C4-2B (cell line): ENCODE measurements around the gene CDH11.

ENCODE experiments used
- H3K27ac ChIP-seq: fragments of 450-650 bp; 2 replicates; pipeline ENCODE4 v1.5.1; 2017
- ZFX ChIP-seq: fragments of 450-650 bp; IDR thresholded peaks from 2 replicates; pipeline ENCODE4 v1.6.1; 2017
- TF ChIP-seq, protein P1 (sequence below): fragments of 450-650 bp; conservative IDR thresholded peaks from 2 replicates; pipeline ENCODE4 v1.5.1; 2017; ENCODE audit warnings: mild to moderate bottlenecking

Gene CDH11

DNA sequence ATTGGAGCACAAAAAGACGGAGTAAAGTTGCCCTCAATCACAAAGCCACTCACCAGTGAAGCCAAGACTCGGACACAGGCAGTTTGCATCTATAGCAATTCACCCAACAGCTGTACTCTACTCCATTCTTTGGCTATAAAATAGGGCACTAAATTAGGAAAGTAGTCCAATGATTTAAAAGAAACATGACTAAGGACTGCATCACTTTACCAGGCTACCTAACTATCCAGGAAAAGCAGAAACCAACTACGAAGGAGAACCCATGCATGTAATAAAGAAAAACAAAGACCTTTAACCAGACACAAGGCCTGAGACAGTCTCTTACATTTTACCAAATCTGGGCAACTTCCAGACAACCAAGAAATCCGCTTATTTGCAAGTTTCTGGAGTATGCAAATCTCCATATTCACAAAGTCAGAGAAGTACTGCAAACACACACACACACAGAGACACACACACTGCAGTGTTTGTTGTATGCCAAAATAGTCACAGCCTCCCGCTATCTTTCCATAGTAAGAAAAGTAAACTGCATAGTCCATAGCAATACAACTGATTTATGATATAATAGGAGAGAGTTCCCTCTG, 59.8 kb downstream of the CDH11 start:
- TF ChIP-seq, protein P1, sequence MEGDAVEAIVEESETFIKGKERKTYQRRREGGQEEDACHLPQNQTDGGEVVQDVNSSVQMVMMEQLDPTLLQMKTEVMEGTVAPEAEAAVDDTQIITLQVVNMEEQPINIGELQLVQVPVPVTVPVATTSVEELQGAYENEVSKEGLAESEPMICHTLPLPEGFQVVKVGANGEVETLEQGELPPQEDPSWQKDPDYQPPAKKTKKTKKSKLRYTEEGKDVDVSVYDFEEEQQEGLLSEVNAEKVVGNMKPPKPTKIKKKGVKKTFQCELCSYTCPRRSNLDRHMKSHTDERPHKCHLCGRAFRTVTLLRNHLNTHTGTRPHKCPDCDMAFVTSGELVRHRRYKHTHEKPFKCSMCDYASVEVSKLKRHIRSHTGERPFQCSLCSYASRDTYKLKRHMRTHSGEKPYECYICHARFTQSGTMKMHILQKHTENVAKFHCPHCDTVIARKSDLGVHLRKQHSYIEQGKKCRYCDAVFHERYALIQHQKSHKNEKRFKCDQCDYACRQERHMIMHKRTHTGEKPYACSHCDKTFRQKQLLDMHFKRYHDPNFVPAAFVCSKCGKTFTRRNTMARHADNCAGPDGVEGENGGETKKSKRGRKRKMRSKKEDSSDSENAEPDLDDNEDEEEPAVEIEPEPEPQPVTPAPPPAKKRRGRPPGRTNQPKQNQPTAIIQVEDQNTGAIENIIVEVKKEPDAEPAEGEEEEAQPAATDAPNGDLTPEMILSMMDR = no peak
- no peak for TF ChIP-seq ZFX
- no peak overlapping the region for H3K27ac ChIP-seq

DNA sequence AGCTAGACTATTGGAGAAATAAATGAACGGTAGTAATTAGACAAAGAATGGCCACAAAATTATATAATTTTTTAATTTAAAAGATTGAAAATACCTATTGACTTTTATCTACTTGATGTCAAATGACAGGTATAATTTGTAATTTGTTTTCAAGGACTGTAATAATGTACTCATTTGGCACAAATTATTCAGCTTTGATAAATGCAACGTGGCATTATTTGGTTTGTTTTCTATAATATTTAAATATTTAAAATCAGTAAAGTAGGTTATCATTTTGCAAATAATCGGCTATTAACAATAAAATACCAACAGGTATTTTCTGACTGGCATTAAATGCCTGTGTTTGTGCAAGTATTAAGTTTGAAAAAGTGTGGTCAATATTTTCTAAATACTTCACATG, 60.6 kb downstream of the CDH11 start:
- TF ChIP-seq ZFX = no peak
- TF ChIP-seq, protein P1 = no peak
- H3K27ac ChIP-seq = no peak overlapping the region

DNA sequence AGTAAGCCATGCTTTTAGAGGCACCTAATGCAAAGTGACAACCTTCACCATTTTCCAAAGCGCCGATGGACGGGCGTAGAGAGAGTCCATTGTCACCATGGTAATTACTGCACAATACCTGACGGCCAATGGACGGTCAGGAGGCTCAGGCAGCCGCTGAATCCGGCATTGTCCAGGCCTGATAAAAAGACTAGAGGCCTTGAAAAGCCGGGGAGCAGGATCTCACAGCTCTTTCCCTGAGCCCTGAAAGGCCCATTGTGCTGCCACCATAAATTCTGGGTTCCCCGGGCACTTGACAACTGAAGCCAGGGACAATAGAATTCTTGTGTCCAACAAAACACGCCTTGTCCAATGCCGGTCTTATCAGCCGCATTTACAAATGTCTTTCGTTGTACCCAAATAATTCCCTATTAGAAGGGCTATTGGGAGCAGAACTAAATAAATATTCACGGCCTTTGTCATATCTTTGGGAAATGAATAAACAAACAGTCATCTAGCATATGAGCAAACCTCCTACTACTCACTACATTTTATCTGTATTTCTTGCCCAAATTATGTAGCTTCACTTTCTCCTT, 62.4 kb downstream of the CDH11 start:
- TF ChIP-seq, protein P1 = no peak
- no peak for TF ChIP-seq ZFX
- no peak overlapping the region for H3K27ac ChIP-seq

DNA sequence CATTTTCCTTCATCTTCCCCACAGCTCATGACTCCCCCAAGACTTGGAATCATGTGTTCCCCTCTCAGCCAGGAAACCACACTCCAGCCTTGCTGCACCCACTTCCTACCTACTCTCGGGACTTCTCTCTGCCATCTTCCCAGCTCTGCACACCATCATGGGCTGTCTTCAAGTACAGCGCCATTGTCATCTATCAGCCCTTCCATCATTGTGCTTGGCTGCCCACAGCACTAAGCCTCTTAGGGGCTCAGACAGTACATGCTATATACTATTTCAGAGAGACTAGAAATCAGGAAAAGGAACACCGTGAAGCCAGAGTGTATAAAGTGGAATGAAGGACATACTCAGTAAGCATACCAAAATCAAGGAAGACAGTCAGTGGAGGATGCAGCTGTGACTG, 64.7 kb downstream of the CDH11 start:
- TF ChIP-seq, protein P1 = no peak
- no peak for TF ChIP-seq ZFX
- no peak overlapping the region for H3K27ac ChIP-seq

DNA sequence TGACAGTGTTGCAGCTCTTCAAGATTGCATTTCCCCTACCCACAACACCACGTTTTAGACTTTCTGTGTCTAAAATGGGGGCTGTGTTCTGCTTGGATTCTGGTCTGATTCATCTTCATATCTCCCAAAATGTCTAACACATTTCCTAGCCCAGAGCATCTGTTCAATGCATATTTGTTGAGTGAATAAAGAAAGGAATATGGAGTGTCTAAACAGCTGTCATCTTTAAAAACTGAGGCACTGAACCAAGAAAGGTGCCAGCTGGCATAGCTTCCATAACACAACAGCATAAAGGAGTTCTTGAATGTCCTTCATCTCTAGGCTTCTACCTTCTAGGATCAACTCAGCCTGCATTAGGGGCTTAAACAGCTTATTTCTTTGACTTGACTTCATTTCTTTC, 67.4 kb downstream of the CDH11 start:
- no peak overlapping the region for H3K27ac ChIP-seq
- TF ChIP-seq, protein P1 = no peak
- no peak for TF ChIP-seq ZFX

DNA sequence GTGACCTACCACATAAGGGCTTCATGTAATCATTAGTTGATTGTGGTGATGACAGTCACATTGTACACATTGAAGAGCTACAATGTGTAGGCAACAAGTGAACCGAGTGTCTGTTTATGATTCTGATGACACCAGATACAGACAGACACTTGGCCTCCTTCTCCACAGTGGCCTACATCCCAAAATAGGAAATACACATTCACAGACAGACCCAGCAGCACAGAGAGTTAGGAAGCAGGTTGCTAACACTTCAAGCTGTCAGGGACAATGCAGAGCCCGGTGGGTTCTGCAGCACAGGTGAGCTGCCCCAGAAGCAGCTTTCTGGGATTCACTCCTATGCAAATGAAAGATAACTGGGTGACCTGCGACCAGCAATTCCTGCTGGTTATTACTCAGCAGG, 72.2 kb downstream of the CDH11 start:
- TF ChIP-seq, protein P1 = no peak
- TF ChIP-seq ZFX = no peak
- H3K27ac ChIP-seq = no peak overlapping the region

DNA sequence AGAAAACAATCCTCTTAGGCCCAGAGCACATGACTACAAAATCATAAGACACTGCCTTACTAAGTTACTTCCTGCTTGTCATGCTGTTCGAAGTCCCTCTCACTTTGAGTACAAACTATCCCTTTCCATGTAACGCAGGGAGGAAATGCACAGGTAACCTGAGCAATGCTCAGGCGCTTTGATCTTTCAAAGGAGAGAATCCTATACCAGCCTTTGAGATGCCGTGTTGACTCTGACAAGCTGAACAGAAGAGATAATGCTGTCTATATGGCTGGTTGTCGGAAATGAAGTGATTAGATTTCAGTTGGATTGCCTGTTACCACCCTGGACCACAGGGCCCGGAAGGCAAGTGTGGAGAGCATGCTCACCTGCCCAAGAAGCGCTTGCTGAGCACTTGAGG, 75.9 kb downstream of the CDH11 start:
- no peak overlapping the region for H3K27ac ChIP-seq
- no peak for TF ChIP-seq ZFX
- TF ChIP-seq, protein P1 = no peak
